ENCODE data around the gene JMJD1C. TPM values are rescaled to one million over a fixed set of nuclear protein-coding genes. Genes with fewer than 3 reads are reported as not detected.
"Not testable (repeated sequence)": the region's sequence is repeated elsewhere in the genome, so short reads cannot be mapped to it uniquely, and the experiment has no call there.

Gene JMJD1C
- total RNA-seq, 1 donor from 2014 or later, result 68.7 TPM

- peaks cover 3% of the 10 kb centered on the region for H3K9me3 Mint-ChIP-seq
- H3K36me3 Mint-ChIP-seq (ENCODE audit: low read depth), result peaks cover 18% of the 10 kb centered on the region
- DNase-seq (ENCODE audit: low read depth, low spot score), result no peak
- no peak for TF ChIP-seq CTCF (conservative IDR thresholded peaks at IDR 0.05)
- H3K4me1 Mint-ChIP-seq, result peaks cover 29% of the 10 kb centered on the region
- H3K27me3 Mint-ChIP-seq (ENCODE audit: low read depth), result no peaks in the 10 kb centered on the region
- no peak overlapping the region for H3K27ac Mint-ChIP-seq (ENCODE audit: unreplicated experiment)
- no peak overlapping the region for H3K4me3 Mint-ChIP-seq
Observed at GRCh38 chr10:63497321-63497720, 31.5 kb upstream of the JMJD1C start.

- TF ChIP-seq CTCF (conservative IDR thresholded peaks at IDR 0.05), result no peak
- H3K4me1 Mint-ChIP-seq, result peaks cover 32% of the 10 kb centered on the region
- DNase-seq (ENCODE audit: low read depth, low spot score), result no peak
- no peak overlapping the region for H3K4me3 Mint-ChIP-seq
- no peaks in the 10 kb centered on the region for H3K27me3 Mint-ChIP-seq (ENCODE audit: low read depth)
- H3K27ac Mint-ChIP-seq (ENCODE audit: unreplicated experiment), result no peak overlapping the region
- peaks cover 3% of the 10 kb centered on the region for H3K9me3 Mint-ChIP-seq
- peaks cover 18% of the 10 kb centered on the region for H3K36me3 Mint-ChIP-seq (ENCODE audit: low read depth)
Observed at GRCh38 chr10:63496561-63496960, 30.8 kb upstream of the JMJD1C start.

DNA sequence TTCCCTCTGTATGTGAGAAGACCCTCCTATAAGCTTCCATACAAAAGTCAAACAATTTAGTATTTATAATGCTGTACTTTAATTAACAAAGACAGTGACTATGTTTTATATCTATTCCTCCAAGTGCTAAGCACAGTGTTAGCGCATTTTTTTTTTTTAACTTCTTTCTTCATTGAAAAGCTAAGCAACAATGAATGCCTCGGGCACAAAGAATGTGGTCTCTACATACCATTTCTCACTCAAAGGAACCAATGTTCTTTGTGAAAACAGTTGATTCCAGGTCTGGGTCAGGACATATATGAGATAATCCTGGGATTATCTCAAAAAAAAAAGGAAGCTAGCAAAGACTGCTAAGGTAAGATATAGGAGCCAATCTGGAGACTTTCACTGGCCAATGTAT lies 29.2 kb upstream of the JMJD1C start:
- no peak for TF ChIP-seq CTCF (conservative IDR thresholded peaks at IDR 0.05)
- Mint-ChIP-seq H3K27ac (ENCODE audit: unreplicated experiment) (peak overlapping the region; percentile 39), H3K9me3 (peaks cover 3% of the 10 kb centered on the region), H3K36me3 (ENCODE audit: low read depth) (peaks cover 14% of the 10 kb centered on the region), H3K4me3 (no peak overlapping the region), H3K27me3 (ENCODE audit: low read depth) (no peaks in the 10 kb centered on the region), H3K4me1 (peaks cover 33% of the 10 kb centered on the region)
- no peak for DNase-seq (ENCODE audit: low read depth, low spot score)

DNA sequence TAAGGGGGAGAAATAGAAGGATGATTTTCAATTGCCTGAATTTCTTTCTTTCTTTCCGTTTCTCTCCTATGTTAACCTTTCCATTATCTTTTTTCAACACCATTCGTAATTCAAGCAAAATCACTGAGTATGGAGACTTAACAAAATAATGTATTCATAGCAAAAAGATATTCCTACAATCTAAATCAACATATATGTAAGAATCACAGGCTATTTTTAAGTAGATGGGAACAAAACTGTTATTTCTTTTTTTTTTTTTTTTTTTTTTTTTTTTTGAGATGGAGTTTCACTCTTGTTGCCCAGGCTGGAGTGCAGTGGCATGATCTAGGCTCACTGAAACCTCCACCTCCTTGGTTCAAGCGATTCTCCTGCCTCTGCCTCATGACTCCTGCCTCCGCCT lies 27.2 kb upstream of the JMJD1C start:
- no peak for TF ChIP-seq CTCF (conservative IDR thresholded peaks at IDR 0.05)
- peaks cover 3% of the 10 kb centered on the region for H3K9me3 Mint-ChIP-seq
- no peak overlapping the region for H3K4me3 Mint-ChIP-seq
- no peak overlapping the region for H3K27ac Mint-ChIP-seq (ENCODE audit: unreplicated experiment)
- H3K27me3 Mint-ChIP-seq (ENCODE audit: low read depth), result no peaks in the 10 kb centered on the region
- no peak for DNase-seq (ENCODE audit: low read depth, low spot score)
- peaks cover 29% of the 10 kb centered on the region for H3K4me1 Mint-ChIP-seq
- peaks cover 11% of the 10 kb centered on the region for H3K36me3 Mint-ChIP-seq (ENCODE audit: low read depth)

GRCh38 chr10:63492317-63492690 lies 26.5 kb upstream of the JMJD1C start:
- Mint-ChIP-seq H3K36me3 (ENCODE audit: low read depth) (peaks cover 11% of the 10 kb centered on the region), H3K4me1 (peaks cover 29% of the 10 kb centered on the region)
- not testable (repeated sequence) for H3K27me3 Mint-ChIP-seq (ENCODE audit: low read depth); H3K27ac Mint-ChIP-seq (ENCODE audit: unreplicated experiment); DNase-seq (ENCODE audit: low read depth, low spot score); H3K4me3 Mint-ChIP-seq; H3K9me3 Mint-ChIP-seq

DNA sequence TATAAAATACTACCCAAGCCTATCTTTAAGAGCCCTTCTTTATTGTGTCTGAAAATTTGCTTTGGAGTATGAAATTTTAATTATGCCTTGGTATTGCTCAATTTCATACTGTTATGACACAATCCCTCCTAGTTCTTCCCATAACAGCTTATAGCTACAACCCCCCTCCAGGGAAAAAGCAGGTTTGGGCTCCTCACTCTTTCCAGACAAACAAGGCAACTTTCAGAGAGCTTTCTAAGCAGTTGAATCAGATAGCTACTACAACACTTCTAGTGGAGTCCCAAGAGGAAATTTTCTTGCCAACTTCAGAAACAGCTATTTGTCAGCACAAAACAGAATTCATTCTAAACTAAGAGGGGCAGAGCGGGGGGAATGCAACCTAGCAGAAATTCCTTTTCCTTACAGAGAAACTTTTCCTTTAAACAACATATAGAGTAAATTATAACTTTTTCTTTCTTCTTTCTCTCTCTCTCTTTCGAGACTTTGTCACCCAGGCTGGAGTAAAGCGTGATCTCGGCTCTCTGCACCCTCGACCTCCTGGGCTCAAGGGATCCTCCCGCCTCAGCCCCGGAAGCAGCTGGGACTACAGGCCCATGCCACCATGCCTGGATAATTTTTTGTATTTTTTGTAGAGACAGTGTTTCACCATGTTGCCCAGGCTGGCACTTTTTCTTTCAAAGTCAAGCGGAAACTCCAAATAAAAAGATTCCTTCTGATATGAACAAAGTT lies 26.0 kb upstream of the JMJD1C start:
- Mint-ChIP-seq H3K36me3 (ENCODE audit: low read depth) (peaks cover 9% of the 10 kb centered on the region), H3K4me1 (peaks cover 27% of the 10 kb centered on the region), H3K4me3 (no peak overlapping the region), H3K9me3 (peaks cover 3% of the 10 kb centered on the region), H3K27ac (ENCODE audit: unreplicated experiment) (peak overlapping the region; percentile 48), H3K27me3 (ENCODE audit: low read depth) (no peaks in the 10 kb centered on the region)
- TF ChIP-seq CTCF (conservative IDR thresholded peaks at IDR 0.05), result no peak
- no peak for DNase-seq (ENCODE audit: low read depth, low spot score)

Measured in neural crest cell (in vitro differentiated cells).